GM19397 (cell line): ENCODE data around the gene RASA4.
"Not testable (repeated sequence)": the region's sequence is repeated elsewhere in the genome, so short reads cannot be mapped to it uniquely, and the experiment has no call there.

Experiments used
- ATAC-seq: cut with Tn5 transposase; IDR thresholded peaks from one replicate; pipeline ENCODE4 v1.9.1; 2021; ENCODE audit warnings: mild to moderate bottlenecking, moderate library complexity; ENCODE audit not compliant: unreplicated experiment

The RASA4 gene

GRCh38 chr7:102616507-102617125 is at the start of gene RASA4:
Gene RASA4 (minus strand): TSS chr7:102616756. CDS start chr7:102616689, 67 bp downstream.
- ATAC-seq, result peak; percentile 82

DNA sequence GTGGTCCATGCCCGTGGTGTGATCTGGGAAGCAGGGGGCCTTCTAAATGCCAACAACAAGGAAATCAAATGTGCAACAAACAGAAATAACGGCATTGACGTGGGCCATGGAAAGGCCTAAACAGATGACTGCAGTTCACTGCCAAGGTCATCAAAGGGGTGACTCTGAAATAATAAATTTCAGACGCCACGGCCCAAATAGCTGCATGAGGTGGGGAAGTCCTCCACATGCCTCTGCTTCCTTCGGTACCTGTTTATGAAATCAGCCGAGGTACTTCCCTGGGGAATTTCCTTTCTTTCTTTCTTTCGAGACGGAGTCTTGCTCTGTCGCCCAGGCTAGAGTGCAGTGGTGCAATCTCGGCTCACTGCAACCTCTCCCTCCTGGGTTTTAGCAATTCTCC is 48.2 kb upstream of the RASA4 start:
- not testable (repeated sequence) for ATAC-seq

DNA sequence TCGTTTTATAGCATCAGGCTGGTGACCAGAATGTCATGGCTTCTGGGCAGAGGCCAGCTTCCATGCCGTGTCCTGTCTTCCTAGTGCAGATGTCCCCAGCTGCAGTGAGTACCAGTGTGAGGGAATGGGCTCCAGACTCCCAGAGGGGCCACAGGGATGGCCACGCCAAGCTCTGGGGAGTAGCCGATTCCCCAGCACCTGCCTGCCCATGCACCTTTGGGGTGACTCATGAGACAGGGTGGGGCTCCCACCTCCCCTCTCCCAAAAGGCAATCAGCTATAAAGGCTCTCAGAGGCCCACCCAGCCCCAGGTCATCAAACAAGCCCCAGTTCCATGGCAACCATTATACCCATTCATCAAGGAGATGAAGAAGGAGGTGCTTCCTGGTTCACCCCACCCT is 33.4 kb upstream of the RASA4 start, which contains the start of gene SPDYE2B:
SPDYE2B (plus strand) TSS at position 396 of the 400 bp plus-strand sequence. CDS start 2,030 bp downstream, outside the sequence.
- not testable (repeated sequence) for ATAC-seq

- not testable (repeated sequence) for ATAC-seq
Measured at GRCh38 chr7:102647813-102648212, 31.3 kb upstream of the RASA4 start.

DNA sequence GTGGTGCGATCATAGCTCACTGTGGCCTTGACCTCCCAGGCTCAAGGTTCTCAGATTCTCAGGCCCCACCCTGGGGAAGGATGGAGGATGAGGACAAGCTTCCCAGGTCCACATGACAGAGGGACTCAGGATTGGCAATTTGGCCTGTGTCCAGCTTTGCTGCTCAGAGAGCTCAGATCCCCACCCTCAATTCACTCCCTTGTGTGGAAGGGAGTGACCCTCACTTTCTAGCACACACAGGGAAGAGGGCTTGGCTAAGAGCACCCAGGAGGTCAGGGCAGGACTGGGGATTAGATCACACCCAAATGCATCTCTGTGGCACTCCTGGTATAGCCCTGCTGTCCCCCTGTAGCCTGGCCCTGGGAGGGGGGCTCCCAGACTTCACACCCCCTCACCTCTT is 26.8 kb upstream of the RASA4 start:
- not testable (repeated sequence) for ATAC-seq

GRCh38 chr7:102642691-102643090 is 26.1 kb upstream of the RASA4 start, which contains the start of gene UPK3BL1:
Gene UPK3BL1 (minus strand): TSS chr7:102642791. CDS start chr7:102642741, 50 bp downstream.
- ATAC-seq, result not testable (repeated sequence)

DNA sequence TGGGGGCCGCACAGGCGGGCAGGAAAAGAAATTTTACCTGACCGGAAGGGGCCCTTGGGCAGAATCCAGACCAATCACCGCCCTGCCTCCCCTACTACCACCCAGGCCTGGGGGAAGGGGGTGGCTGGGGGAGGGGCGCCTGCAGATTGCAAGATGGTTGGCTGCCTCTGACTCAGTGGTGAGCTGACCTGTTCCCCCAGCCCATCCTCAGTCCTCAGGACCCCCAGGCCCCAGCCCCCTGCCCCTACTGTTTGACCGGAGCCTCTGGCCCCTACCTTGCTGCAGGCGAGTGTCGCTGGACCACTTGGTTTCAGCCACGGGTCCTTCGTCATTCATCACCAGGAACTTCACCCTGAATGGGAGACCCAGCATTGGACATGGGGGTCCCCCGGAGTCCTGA is 22.3 kb upstream of the RASA4 start:
- not testable (repeated sequence) for ATAC-seq

DNA sequence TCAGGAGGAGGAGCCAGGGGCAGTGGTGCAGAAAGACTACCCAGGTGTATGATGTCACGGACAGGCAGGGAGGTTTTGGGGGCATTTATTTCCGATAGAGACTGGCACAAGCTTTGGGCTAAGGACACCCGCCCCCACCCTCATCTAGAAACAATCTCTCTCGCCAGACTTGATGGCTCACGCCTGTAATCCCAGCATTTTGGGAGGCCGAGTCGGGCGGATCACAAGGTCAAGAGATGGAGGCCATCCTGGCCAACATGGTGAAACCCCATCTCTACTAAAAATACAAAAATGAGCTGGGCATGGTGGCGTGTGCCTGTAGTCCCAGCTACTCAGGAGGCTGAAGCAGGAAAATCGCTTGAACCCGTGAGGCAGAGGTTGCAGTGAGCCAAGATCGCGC is 20.4 kb upstream of the RASA4 start:
- not testable (repeated sequence) for ATAC-seq

DNA sequence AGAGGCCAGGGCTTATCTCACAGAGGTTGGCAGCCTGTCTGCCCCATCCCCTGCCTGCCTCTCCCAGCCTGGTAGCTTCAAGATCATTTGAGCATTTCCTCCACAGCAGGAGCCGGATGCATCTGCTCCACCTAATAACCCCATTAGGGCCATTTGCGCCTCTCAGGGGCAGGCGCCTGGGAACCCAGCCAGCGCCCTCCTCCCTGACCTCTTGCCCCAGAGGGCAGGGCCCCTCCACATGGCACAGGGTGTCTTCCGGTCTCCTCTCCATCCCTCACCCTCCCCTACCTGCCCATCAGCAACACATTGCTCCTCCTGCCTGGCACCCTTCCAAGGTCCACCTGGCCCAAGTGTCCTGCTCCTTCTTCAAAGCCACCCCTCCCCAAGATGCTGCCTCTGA is 18.8 kb upstream of the RASA4 start:
- not testable (repeated sequence) for ATAC-seq

GRCh38 chr7:102634299-102634698 is 17.7 kb upstream of the RASA4 start:
- not testable (repeated sequence) for ATAC-seq

DNA sequence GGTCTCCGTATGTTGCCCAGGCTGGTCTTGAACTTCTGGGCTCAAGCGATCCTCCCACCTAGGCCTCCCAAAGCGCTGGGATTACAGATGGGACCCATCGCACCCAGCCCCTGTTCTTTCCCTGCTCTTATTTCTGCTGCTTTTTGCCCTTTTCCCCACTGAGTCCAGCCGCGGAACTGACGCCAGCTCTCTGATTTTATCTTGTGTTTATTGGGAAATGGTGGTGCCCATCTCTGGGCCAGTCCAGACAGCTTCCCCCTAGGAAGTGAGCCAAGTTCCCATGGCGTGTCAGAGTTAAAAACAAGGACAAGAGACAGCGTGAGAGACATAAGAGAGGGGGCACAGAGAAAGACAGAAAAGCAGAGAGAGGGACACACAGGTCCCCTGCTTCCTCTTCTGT is 14.1 kb upstream of the RASA4 start:
- ATAC-seq, result not testable (repeated sequence)

GRCh38 chr7:102627271-102627904 is 10.8 kb upstream of the RASA4 start:
- not testable (repeated sequence) for ATAC-seq

DNA sequence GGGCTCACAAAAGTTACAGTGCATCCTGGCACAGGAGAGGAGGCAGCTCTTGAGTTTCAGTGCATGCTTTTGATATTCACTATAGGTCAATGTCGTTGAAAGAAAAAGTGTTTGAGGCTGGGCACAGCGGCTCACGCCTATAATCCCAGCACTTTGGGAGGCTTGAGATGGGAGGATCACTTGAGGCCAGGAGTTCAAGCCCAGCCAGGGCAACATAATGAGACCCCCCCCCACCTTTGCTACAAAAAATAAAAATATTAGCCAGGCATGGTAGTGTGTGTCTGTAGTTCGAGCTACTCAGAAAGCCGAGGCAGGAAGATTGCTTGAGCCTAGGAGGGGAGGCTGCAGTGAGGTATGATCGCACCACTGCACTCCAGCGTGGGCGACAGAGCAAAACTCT is 1.6 kb upstream of the RASA4 start:
- not testable (repeated sequence) for ATAC-seq

- not testable (repeated sequence) for ATAC-seq
Measured at GRCh38 chr7:102615930-102616329, 626 bp downstream of the RASA4 start.

- ATAC-seq, result not testable (repeated sequence)
Measured at GRCh38 chr7:102614873-102615272, 1.7 kb downstream of the RASA4 start.

- ATAC-seq, result peak; percentile 10
Measured at GRCh38 chr7:102614346-102614697, 2.2 kb downstream of the RASA4 start.

DNA sequence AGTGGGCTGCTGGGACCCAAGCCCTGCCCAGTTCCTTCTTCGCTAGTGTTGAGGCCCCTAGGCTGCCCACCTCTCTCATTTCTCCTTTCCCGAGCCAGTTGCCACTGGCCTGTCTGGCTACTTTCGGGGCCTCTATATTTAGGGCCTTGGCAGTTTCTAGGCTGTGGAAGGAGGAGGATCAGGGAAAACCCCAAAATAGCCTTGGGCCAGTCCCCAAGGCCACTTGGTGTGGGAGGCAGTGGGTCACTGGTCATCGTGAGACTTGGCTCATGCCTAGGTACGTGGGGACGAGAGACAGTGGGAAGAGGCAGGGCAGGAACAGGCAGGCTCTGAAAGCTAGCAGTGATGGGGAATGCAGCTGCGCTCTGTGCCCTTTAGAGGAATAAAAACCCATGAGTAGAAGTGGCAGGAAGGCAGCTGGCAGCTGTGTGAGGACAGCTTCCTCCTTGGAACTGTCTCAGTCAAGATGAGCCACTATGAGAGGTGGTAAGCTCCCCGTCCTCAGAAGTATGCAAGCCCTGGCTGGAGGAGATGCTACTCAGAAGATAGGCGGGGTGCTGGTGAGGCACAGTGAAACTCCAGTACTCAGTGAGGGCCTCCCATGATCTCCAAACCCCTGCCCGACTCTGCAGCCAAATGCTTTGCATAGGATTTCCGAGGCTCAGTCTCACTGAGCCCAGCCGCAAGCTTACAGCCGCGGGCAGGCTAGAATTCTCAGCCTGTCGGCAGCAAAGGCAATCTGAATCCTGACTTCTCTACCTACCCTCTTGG is 2.8 kb downstream of the RASA4 start:
- ATAC-seq, result peak; percentile 51

- not testable (repeated sequence) for ATAC-seq
Measured at GRCh38 chr7:102611675-102612325, 4.8 kb downstream of the RASA4 start.

- ATAC-seq, result peak; percentile 36
Measured at GRCh38 chr7:102611013-102611674, 5.4 kb downstream of the RASA4 start.

DNA sequence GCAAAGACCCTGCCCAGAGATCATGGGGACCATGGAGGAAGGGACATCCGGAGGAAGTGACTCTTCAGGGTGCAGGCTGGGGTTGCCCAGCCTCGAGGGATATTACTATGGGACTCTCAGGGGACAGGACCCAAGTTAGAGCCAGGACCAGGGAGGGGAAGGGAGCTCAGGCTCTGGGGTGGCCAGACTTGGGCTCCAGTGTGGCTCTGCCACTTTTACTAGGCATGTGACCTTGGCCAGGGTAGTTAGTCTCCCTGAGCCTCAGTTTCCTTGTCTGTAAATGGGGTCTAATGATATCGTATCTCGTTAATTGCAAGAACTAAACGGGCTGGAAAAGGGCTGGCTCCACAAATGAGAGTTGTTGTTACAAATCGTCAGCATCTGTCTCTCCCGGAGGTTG is 6.1 kb downstream of the RASA4 start:
- ATAC-seq, result not testable (repeated sequence)
